Measurements from ENCODE around the gene TSNAXIP1. TPM values are rescaled to one million over a fixed set of nuclear protein-coding genes. Genes with fewer than 3 reads are reported as not detected.

TSNAXIP1 gene
- total RNA-seq, 1 experiment from 2014 or later, result 1.2 TPM

- ChIA-PET CTCF (no interaction called here), POLR2A (no interaction called here), RAD21 (ENCODE audit: low non-redundant PET in 1 of 2, low total read pairs in 2 of 2, uncharacterized antibody in 2 of 2, unreplicated experiment in 2 of 2) (no interaction called here)
- no TSS peak for BruUV-seq (replicated peaks)
- no peaks in the 10 kb centered on the region for H3K27me3 ChIP-seq (ENCODE audit: insufficient read depth, low read length)
- no peak overlapping the region for H2AFZ ChIP-seq (ENCODE audit: low read depth, low read length, poor library complexity, severe bottlenecking)
- TF ChIP-seq JUND (IDR thresholded peaks at IDR 0.05), result no peak
- TF ChIP-seq CTCF (IDR thresholded peaks at IDR 0.05 in 2 of 3, conservative IDR thresholded peaks at IDR 0.05 in 1 of 3; ENCODE audit: borderline replicate concordance in 1 of 3, insufficient read depth in 1 of 3, low read depth in 2 of 3, low read length in 2 of 3), result no peak
- TF ChIP-seq CEBPB (IDR thresholded peaks at IDR 0.05; ENCODE audit: low read depth), result no peak
- no peak for TF ChIP-seq POLR2AphosphoS5 (IDR thresholded peaks at IDR 0.05; ENCODE audit: low read depth, low read length)
- TF ChIP-seq ATF3 (IDR thresholded peaks at IDR 0.05), result no peak
- TF ChIP-seq FOSL1 (IDR thresholded peaks at IDR 0.05; ENCODE audit: low read depth), result no peak
- no peak for TF ChIP-seq POLR2A (IDR thresholded peaks at IDR 0.05; ENCODE audit: borderline replicate concordance, extremely low read depth, insufficient read depth, insufficient read length)
- no peak for TF ChIP-seq TCF7L2 (IDR thresholded peaks at IDR 0.05; ENCODE audit: borderline replicate concordance, extremely low read depth, insufficient read depth, insufficient read length)
- no peaks in the 10 kb centered on the region for H3K9me2 ChIP-seq (ENCODE audit: insufficient read depth)
- H3K27ac ChIP-seq (ENCODE audit: low read depth, low read length), result no peak overlapping the region
- H3K9ac ChIP-seq (ENCODE audit: low read length), result no peak overlapping the region
- H3K79me2 ChIP-seq (ENCODE audit: insufficient read depth, low read length), result no peaks in the 10 kb centered on the region
- peak overlapping the region; percentile 13; the same call in 1 of the 2 replicates for H3K4me2 ChIP-seq (ENCODE audit: low read length)
- intact Hi-C loops (cut with micrococcal nuclease), result no loop called here
- H3K9me3 ChIP-seq (ENCODE audit: control insufficient read depth in 1 of 2, insufficient read depth in 1 of 2, low read depth in 1 of 2, low read length in 2 of 2), result no peaks in the 10 kb centered on the region
- H4K20me1 ChIP-seq (ENCODE audit: insufficient read depth), result no peaks in the 10 kb centered on the region
- H3K4me1 ChIP-seq (ENCODE audit: control insufficient read depth in 1 of 2, insufficient read depth in 2 of 2, low read length in 2 of 2), result peaks cover 0 to 7% of the 10 kb centered on the region in 2 experiments; a peak in 2 of 4 replicates
- DNase-seq (ENCODE audit: low read depth, low spot score) (no peak), ATAC-seq (no peak)
- H3K4me3 ChIP-seq (replicated peaks in 1 of 2; ENCODE audit: low read depth in 1 of 2, low read length in 2 of 2), result no peak overlapping the region
- H3K36me3 ChIP-seq (ENCODE audit: control insufficient read depth in 1 of 2, insufficient read depth in 2 of 2, low read length in 2 of 2), result no peaks in the 10 kb centered on the region
These were observed 45.8 kb upstream of the TSNAXIP1 start for GRCh38 chr16:67760956-67761230.

- H4K20me1 ChIP-seq (ENCODE audit: insufficient read depth), result no peaks in the 10 kb centered on the region
- H3K4me1 ChIP-seq (ENCODE audit: control insufficient read depth in 1 of 2, insufficient read depth in 2 of 2, low read length in 2 of 2), result peaks cover 0 to 7% of the 10 kb centered on the region in 2 experiments; a peak in 2 of 4 replicates
- H3K27ac ChIP-seq (ENCODE audit: low read depth, low read length), result no peak overlapping the region
- BruUV-seq (replicated peaks), result no TSS peak
- no peak overlapping the region for H3K9ac ChIP-seq (ENCODE audit: low read length)
- no peak overlapping the region for H3K4me2 ChIP-seq (ENCODE audit: low read length)
- ChIA-PET CTCF (no interaction called here), POLR2A (no interaction called here), RAD21 (ENCODE audit: low non-redundant PET in 1 of 2, low total read pairs in 2 of 2, uncharacterized antibody in 2 of 2, unreplicated experiment in 2 of 2) (no interaction called here)
- H3K79me2 ChIP-seq (ENCODE audit: insufficient read depth, low read length), result no peaks in the 10 kb centered on the region
- no peaks in the 10 kb centered on the region for H3K9me2 ChIP-seq (ENCODE audit: insufficient read depth)
- DNase-seq (ENCODE audit: low read depth, low spot score) (no peak), ATAC-seq (no peak)
- no peaks in the 10 kb centered on the region for H3K27me3 ChIP-seq (ENCODE audit: insufficient read depth, low read length)
- H3K4me3 ChIP-seq (replicated peaks in 1 of 2; ENCODE audit: low read depth in 1 of 2, low read length in 2 of 2), result no peak overlapping the region
- H2AFZ ChIP-seq (ENCODE audit: low read depth, low read length, poor library complexity, severe bottlenecking), result no peak overlapping the region
- H3K9me3 ChIP-seq (ENCODE audit: control insufficient read depth in 1 of 2, insufficient read depth in 1 of 2, low read depth in 1 of 2, low read length in 2 of 2), result no peaks in the 10 kb centered on the region
- no peaks in the 10 kb centered on the region for H3K36me3 ChIP-seq (ENCODE audit: control insufficient read depth in 1 of 2, insufficient read depth in 2 of 2, low read length in 2 of 2)
- intact Hi-C loops (cut with micrococcal nuclease), result no loop called here
- no peak for TF ChIP-seq EZH2 (IDR thresholded peaks at IDR 0.05)
- TF ChIP-seq CEBPB (IDR thresholded peaks at IDR 0.05; ENCODE audit: low read depth), result no peak
- TF ChIP-seq ZBTB33 (IDR thresholded peaks at IDR 0.05; ENCODE audit: extremely low read depth, insufficient replicate concordance, low read length), result no peak
- TF ChIP-seq SIN3A (IDR thresholded peaks at IDR 0.05; ENCODE audit: low read depth), result no peak
- TF ChIP-seq CTCF (IDR thresholded peaks at IDR 0.05 in 2 of 3, conservative IDR thresholded peaks at IDR 0.05 in 1 of 3; ENCODE audit: borderline replicate concordance in 1 of 3, insufficient read depth in 1 of 3, low read depth in 2 of 3, low read length in 2 of 3), result no peak
- TF ChIP-seq FOSL1 (IDR thresholded peaks at IDR 0.05; ENCODE audit: low read depth), result no peak
- no peak for TF ChIP-seq POLR2AphosphoS5 (IDR thresholded peaks at IDR 0.05; ENCODE audit: low read depth, low read length)
- TF ChIP-seq ZFX (IDR thresholded peaks at IDR 0.05), result no peak
- TF ChIP-seq CBX3 (IDR thresholded peaks at IDR 0.05; ENCODE audit: low read depth), result no peak
- no peak for TF ChIP-seq ELF1 (IDR thresholded peaks at IDR 0.05; ENCODE audit: borderline replicate concordance, low read depth)
- no peak for TF ChIP-seq EGR1 (IDR thresholded peaks at IDR 0.05; ENCODE audit: low read depth)
These were observed 44.8 kb upstream of the TSNAXIP1 start for GRCh38 chr16:67761924-67762323.
